HEK293 (cell line): ENCODE data around the gene PIK3R1.

Experiments used
- CTCF ChIA-PET: fragments of 350-600 bp; formaldehyde crosslinking; extraction: SDS; loops from one replicate; lab custom pipeline; 2021; ENCODE audit warnings: antibody characterized with exemption; lab: Yijun Ruan, JAX
- POLR2A ChIA-PET: fragments of 300-600 bp; formaldehyde crosslinking; extraction: SDS; loops from one replicate; lab custom pipeline; 2020; ENCODE audit warnings: antibody characterized with exemption, inconsistent platforms; lab: Yijun Ruan, JAX
- H3K27ac ChIP-seq: fragments of 200-500 bp; sonication (Bioruptor generic); 2 replicates; pipeline ENCODE4 v1.5.1; 2014; ENCODE audit warnings: low read depth, low read length, control low read depth, inconsistent platforms; ENCODE audit errors: extremely low read depth
- H3K36me3 ChIP-seq, 2 experiments: fragments of 200-500 bp in 1 of 2; sonication (Bioruptor generic) in 1 of 2; 1 replicate in 1 of 2; 2 replicates in 1 of 2; pipeline ENCODE4 v1.5.1; 2014 to 2017; ENCODE audit warnings: inconsistent platforms in 2 of 2, low read length in 2 of 2; ENCODE audit not compliant: control insufficient read depth in 2 of 2, insufficient read depth in 1 of 2
- H3K4me1 ChIP-seq: fragments of 200-500 bp; sonication (Bioruptor generic); 2 replicates; pipeline ENCODE4 v1.5.1; 2014; ENCODE audit warnings: mild to moderate bottlenecking, low read length, inconsistent platforms; ENCODE audit not compliant: control insufficient read depth, insufficient read depth
- H3K4me3 ChIP-seq: 2 replicates; pipeline ENCODE4 v1.5.1; 2011; ENCODE audit warnings: low read depth, mild to moderate bottlenecking, control low read depth, low read length, moderate library complexity
- H3K9me3 ChIP-seq: fragments of 200-500 bp; sonication (Bioruptor generic); 2 replicates; pipeline ENCODE4 v1.5.1; 2014; ENCODE audit warnings: low read depth, low read length, inconsistent platforms; ENCODE audit not compliant: control insufficient read depth, insufficient read depth
- HOXD13 ChIP-seq: sonication (generic); formaldehyde crosslinking; IDR thresholded peaks from 2 replicates; pipeline ENCODE4 v1.8.0; 2022; ENCODE audit warnings: missing genetic modification reagents, borderline replicate concordance
- PRDM6 ChIP-seq: fragments of 450-650 bp; formaldehyde crosslinking; IDR thresholded peaks from 2 replicates; pipeline ENCODE4 v1.5.1; 2017; ENCODE audit warnings: missing biosample characterization, missing genetic modification characterization
- SCRT2 ChIP-seq: fragments of 450-650 bp; formaldehyde crosslinking; IDR thresholded peaks from 2 replicates; pipeline ENCODE4 v1.5.1; 2016; ENCODE audit warnings: missing biosample characterization, missing genetic modification characterization
- ZBTB44 ChIP-seq: fragments of 450-650 bp; IDR thresholded peaks from 2 replicates; pipeline ENCODE4 v1.5.1; 2018; ENCODE audit warnings: missing biosample characterization, mild to moderate bottlenecking, missing genetic modification characterization
- ZBTB8A ChIP-seq: fragments of 450-650 bp; formaldehyde crosslinking; IDR thresholded peaks from 2 replicates; pipeline ENCODE4 v1.5.1; 2016; ENCODE audit warnings: missing biosample characterization, missing genetic modification characterization
- ZFHX2 ChIP-seq: fragments of 450-650 bp; formaldehyde crosslinking; conservative IDR thresholded peaks from 2 replicates; pipeline ENCODE4 v1.5.1; 2016; ENCODE audit warnings: missing biosample characterization, missing genetic modification characterization
- ZFP41 ChIP-seq: fragments of 450-650 bp; formaldehyde crosslinking; IDR thresholded peaks from 2 replicates; pipeline ENCODE4 v1.5.1; 2016; ENCODE audit warnings: missing biosample characterization, missing genetic modification characterization, borderline replicate concordance
- ZFP69B ChIP-seq: fragments of 450-650 bp; formaldehyde crosslinking; IDR thresholded peaks from 2 replicates; pipeline ENCODE4 v1.5.1; 2016; ENCODE audit warnings: missing biosample characterization, missing genetic modification characterization
- ZIC2 ChIP-seq: fragments of 450-650 bp; formaldehyde crosslinking; IDR thresholded peaks from 2 replicates; pipeline ENCODE4 v1.5.1; 2016; ENCODE audit warnings: missing biosample characterization, missing genetic modification characterization
- ZNF174 ChIP-seq: fragments of 450-650 bp; formaldehyde crosslinking; IDR thresholded peaks from 2 replicates; pipeline ENCODE4 v1.5.0; 2017; ENCODE audit warnings: missing biosample characterization, mild to moderate bottlenecking, missing genetic modification characterization
- ZNF2 ChIP-seq: fragments of 450-650 bp; formaldehyde crosslinking; IDR thresholded peaks from 2 replicates; pipeline ENCODE4 v1.5.1; 2016; ENCODE audit warnings: missing biosample characterization, missing genetic modification characterization
- ZNF202 ChIP-seq: fragments of 450-650 bp; formaldehyde crosslinking; IDR thresholded peaks from 2 replicates; pipeline ENCODE4 v1.5.1; 2016; ENCODE audit warnings: missing biosample characterization, missing genetic modification characterization, borderline replicate concordance
- ZNF239 ChIP-seq: fragments of 450-650 bp; formaldehyde crosslinking; IDR thresholded peaks from 2 replicates; pipeline ENCODE4 v1.5.1; 2016; ENCODE audit warnings: missing biosample characterization, missing genetic modification characterization
- ZNF280D ChIP-seq: fragments of 450-650 bp; formaldehyde crosslinking; IDR thresholded peaks from 2 replicates; pipeline ENCODE4 v1.5.1; 2016; ENCODE audit warnings: missing biosample characterization, missing genetic modification characterization
- ZNF366 ChIP-seq: fragments of 450-650 bp; formaldehyde crosslinking; conservative IDR thresholded peaks from 2 replicates; pipeline ENCODE4 v1.5.1; 2016; ENCODE audit warnings: missing biosample characterization, missing genetic modification characterization
- ZNF423 ChIP-seq: fragments of 450-650 bp; formaldehyde crosslinking; IDR thresholded peaks from 2 replicates; pipeline ENCODE4 v1.5.1; 2016; ENCODE audit warnings: missing biosample characterization, missing genetic modification characterization
- ZNF488 ChIP-seq: fragments of 450-650 bp; formaldehyde crosslinking; IDR thresholded peaks from 2 replicates; pipeline ENCODE4 v1.5.1; 2016; ENCODE audit warnings: missing biosample characterization, missing genetic modification characterization
- ZNF513 ChIP-seq: fragments of 450-650 bp; IDR thresholded peaks from 2 replicates; pipeline ENCODE4 v1.5.1; 2018; ENCODE audit warnings: missing biosample characterization, missing genetic modification characterization
- ZNF560 ChIP-seq: fragments of 450-650 bp; formaldehyde crosslinking; IDR thresholded peaks from 2 replicates; pipeline ENCODE4 v1.5.1; 2017; ENCODE audit warnings: missing biosample characterization, missing genetic modification characterization, borderline replicate concordance
- ZNF747 ChIP-seq: fragments of 450-650 bp; formaldehyde crosslinking; IDR thresholded peaks from 2 replicates; pipeline ENCODE4 v1.5.1; 2016; ENCODE audit warnings: missing biosample characterization, missing genetic modification characterization
- ZNF843 ChIP-seq: fragments of 450-650 bp; formaldehyde crosslinking; IDR thresholded peaks from 2 replicates; pipeline ENCODE4 v1.5.1; 2016; ENCODE audit warnings: missing biosample characterization, missing genetic modification characterization
- ZSCAN30 ChIP-seq: fragments of 450-650 bp; IDR thresholded peaks from 2 replicates; pipeline ENCODE4 v1.5.1; 2018; ENCODE audit warnings: missing biosample characterization, mild to moderate bottlenecking, missing genetic modification characterization, moderate library complexity

Gene PIK3R1

GRCh38 chr5:68193481-68194036, 22.0 kb upstream of the PIK3R1 start:
- H3K27ac ChIP-seq = no peak overlapping the region
- no peaks in the 10 kb centered on the region for H3K36me3 ChIP-seq
- no peaks in the 10 kb centered on the region for H3K9me3 ChIP-seq
- CTCF ChIA-PET = no interaction called here
- POLR2A ChIA-PET = no interaction called here
- no peak overlapping the region for H3K4me3 ChIP-seq
- TF ChIP-seq ZNF280D (tag by site-specific recombination) (no peak), ZSCAN30 (no peak), ZIC2 (tag by site-specific recombination) (no peak), SCRT2 (tag by site-specific recombination) (peak; percentile 84), ZFP41 (tag by site-specific recombination) (no peak)
- peaks cover 15% of the 10 kb centered on the region for H3K4me1 ChIP-seq

- ChIA-PET CTCF (interaction anchor here (0.6 kb wide), 2 partner anchors 106 to 1190 kb away, joined by 3 read pairs; no protein-coding TSS in a partner anchor), POLR2A (no interaction called here)
- Histone ChIP-seq H3K4me1 (peaks cover 15% of the 10 kb centered on the region), H3K36me3 (no peaks in the 10 kb centered on the region), H3K27ac (no peak overlapping the region), H3K4me3 (no peak overlapping the region), H3K9me3 (no peaks in the 10 kb centered on the region)
- TF ChIP-seq ZNF513 (tag by site-specific recombination) (no peak), ZNF239 (no peak), ZFP69B (tag by site-specific recombination) (no peak), ZFHX2 (tag by site-specific recombination) (no peak), ZNF366 (tag by site-specific recombination) (no peak), ZNF423 (no peak), PRDM6 (tag by site-specific recombination) (no peak), ZNF747 (no peak), ZNF2 (no peak), ZNF488 (tag by site-specific recombination) (no peak), ZNF174 (no peak), ZNF843 (tag by site-specific recombination) (no peak), ZBTB8A (tag by site-specific recombination) (no peak), HOXD13 (no peak), ZNF202 (tag by site-specific recombination) (no peak), ZNF560 (tag by site-specific recombination) (no peak), ZBTB44 (tag by site-specific recombination) (no peak)
Observed at GRCh38 chr5:68194386-68194785, 21.2 kb upstream of the PIK3R1 start.
